Uterus (tissue), 4 donors: Measurements from ENCODE around the gene IAH1. TPM values are rescaled to one million over a fixed set of nuclear protein-coding genes. Genes with fewer than 3 reads are reported as not detected.

Experiments used
- DNase-seq, 2 donors: peaks; one replicate each; pipeline ENCODE4 v3.0.0-alpha.2; 2019 to 2020
- H3K27ac ChIP-seq, 2 donors: fragments of 200-600 bp; sonication (generic); 1 replicate in 1 of 2; 2 replicates in 1 of 2; pipeline ENCODE4 v1.5.1; 2016 to 2018
- H3K27me3 ChIP-seq, 2 donors: fragments of 200-600 bp; sonication (generic); one replicate each; pipeline ENCODE4 v1.5.1; 2018 to 2019; ENCODE audit warnings: control low read depth in 1 of 2
- H3K36me3 ChIP-seq, 2 donors: fragments of 200-600 bp; sonication (generic); one replicate each; pipeline ENCODE4 v1.5.1; 2019; ENCODE audit warnings: control low read depth in 1 of 2
- H3K4me1 ChIP-seq, 2 donors: fragments of 200-600 bp; sonication (generic); one replicate each; pipeline ENCODE4 v1.5.1; 2018 to 2019; ENCODE audit warnings: control low read depth in 1 of 2
- H3K4me3 ChIP-seq, 2 donors: fragments of 200-600 bp; sonication (generic); 1 replicate in 1 of 2; 2 replicates in 1 of 2; pipeline ENCODE4 v1.5.1; 2018 to 2019; ENCODE audit warnings: mild to moderate bottlenecking in 1 of 2
- H3K9me3 ChIP-seq, 2 donors: fragments of 200-600 bp; sonication (generic); one replicate each; pipeline ENCODE4 v1.5.1; 2019; ENCODE audit warnings: control low read depth in 1 of 2
- CTCF ChIP-seq, 4 experiments: fragments of 200-600 bp in 2 of 4; fragments of 450-650 bp in 2 of 4; sonication (generic) in 2 of 4; IDR thresholded peaks; one replicate each; pipeline ENCODE4 v1.5.1; 2016 to 2019; ENCODE audit warnings: antibody characterized with exemption in 4 of 4, mild to moderate bottlenecking in 2 of 4, moderate library complexity in 1 of 4
- POLR2A ChIP-seq, 2 donors: fragments of 450-650 bp; IDR thresholded peaks; one replicate each; pipeline ENCODE4 v1.6.1; 2016; ENCODE audit warnings: antibody characterized with exemption in 2 of 2, mild to moderate bottlenecking in 1 of 2, moderate library complexity in 1 of 2
- intact Hi-C: fragments of 100-400 bp; cut with DNase I; formaldehyde crosslinking; loops from one replicate; pipeline ENCODE4 v1.15.1; 2023; ENCODE audit warnings: low total_unique reads
- total RNA-seq, 4 donors: library from RNA; depleted of rRNA in 3 of 4; stranded (reverse); fragments of >200 nt in 3 of 4; gene quantifications; one replicate each; pipeline versions ENCODE4 v1.1.0 to v1.2.4, GENCODE V29; 2014 to 2023
- donor health status: DM: yes; HTN: yes; CAD: no.

IAH1 gene
- total RNA-seq, 4 donors from 2014 or later: 32.4 to 59.1 (median 38.1) TPM

GRCh38 chr2:9535177-9535576 lies 60.8 kb downstream of the IAH1 start:
- Histone ChIP-seq H3K27me3 (no peaks in the 10 kb centered on the region), H3K36me3 (no peaks in the 10 kb centered on the region), H3K27ac (no peak overlapping the region), H3K9me3 (no peaks in the 10 kb centered on the region), H3K4me3 (no peak overlapping the region), H3K4me1 (peaks cover 0 to 4% of the 10 kb centered on the region in 2 donors)
- no peak for TF ChIP-seq POLR2A (IDR thresholded peaks at IDR 0.05)
- no peak for TF ChIP-seq CTCF (IDR thresholded peaks at IDR 0.05)
- no peak for DNase-seq
- intact Hi-C loops: no loop called here

GRCh38 chr2:9536504-9536903 lies 62.2 kb downstream of the IAH1 start:
- TF ChIP-seq CTCF (IDR thresholded peaks at IDR 0.05): no peak
- Histone ChIP-seq H3K4me3 (no peak overlapping the region), H3K36me3 (no peaks in the 10 kb centered on the region), H3K9me3 (no peaks in the 10 kb centered on the region), H3K4me1 (peaks cover 0 to 4% of the 10 kb centered on the region in 2 donors), H3K27ac (no peak overlapping the region), H3K27me3 (no peaks in the 10 kb centered on the region)
- no peak for DNase-seq
- intact Hi-C loops: no loop called here

- DNase-seq: no peak
- no peak for TF ChIP-seq POLR2A (IDR thresholded peaks at IDR 0.05)
- no peak for TF ChIP-seq CTCF (IDR thresholded peaks at IDR 0.05)
- H3K27me3 ChIP-seq: no peaks in the 10 kb centered on the region
- H3K4me1 ChIP-seq: peaks cover 0 to 4% of the 10 kb centered on the region in 2 donors
- no peak overlapping the region for H3K4me3 ChIP-seq
- H3K9me3 ChIP-seq: no peaks in the 10 kb centered on the region
- no peaks in the 10 kb centered on the region for H3K36me3 ChIP-seq
- peak overlapping the region; percentile 69 to 70 for H3K27ac ChIP-seq
- intact Hi-C loops: no loop called here
Measured at GRCh38 chr2:9538000-9538507, 63.7 kb downstream of the IAH1 start.

Other genes with a start within 250 kb of the IAH1 start
- 100 to 1,000 TPM in 1 of 4 donors, 10 to 100 TPM in 3; 32.0 to 106 (median 45.1) TPM for gene ITGB1BP1, start 51.0 kb upstream of the IAH1 start, total RNA-seq
- gene CPSF3, start 50.9 kb upstream of the IAH1 start, total RNA-seq: 10 to 100 TPM in 3 of 4 donors, 1 to 10 TPM in 1; 7.2 to 45.2 (median 30.3) TPM
- gene ADAM17, start 81.3 kb downstream of the IAH1 start, total RNA-seq: 10 to 100 TPM in 3 of 4 donors, 1 to 10 TPM in 1; 7.7 to 47.0 (median 27.7) TPM
- 100 to 1,000 TPM; 155 to 275 (median 254) TPM for gene YWHAQ, start 156.4 kb downstream of the IAH1 start, total RNA-seq